GM21528 (cell line): ENCODE data around the gene RFX3.

Experiments used
- ATAC-seq: cut with Tn5 transposase; IDR thresholded peaks from one replicate; pipeline ENCODE4 v1.9.1; 2021; ENCODE audit warnings: mild to moderate bottlenecking, moderate library complexity; ENCODE audit not compliant: unreplicated experiment, low FRiP score

Gene RFX3

GRCh38 chr9:3296536-3296935 is 229.3 kb downstream of the RFX3 start:
- no peak for ATAC-seq

- no peak for ATAC-seq
These were observed 233.5 kb downstream of the RFX3 start for GRCh38 chr9:3292311-3292710.

- no peak for ATAC-seq
These were observed 235.5 kb downstream of the RFX3 start for GRCh38 chr9:3290231-3290840.

- no peak for ATAC-seq
These were observed 237.1 kb downstream of the RFX3 start for GRCh38 chr9:3288686-3289085.

- ATAC-seq, result no peak
These were observed 240.2 kb downstream of the RFX3 start for GRCh38 chr9:3285365-3286161.

GRCh38 chr9:3282365-3282764 is 243.4 kb downstream of the RFX3 start:
- ATAC-seq, result no peak

GRCh38 chr9:3281399-3281798 is 244.4 kb downstream of the RFX3 start:
- ATAC-seq, result no peak

- peak; percentile 60 for ATAC-seq
These were observed 248.6 kb downstream of the RFX3 start for GRCh38 chr9:3277200-3277599.

- no peak for ATAC-seq
These were observed 254.2 kb downstream of the RFX3 start for GRCh38 chr9:3271581-3271980.

GRCh38 chr9:3271157-3271556 is 254.6 kb downstream of the RFX3 start:
- no peak for ATAC-seq

GRCh38 chr9:3268223-3268622 is 257.6 kb downstream of the RFX3 start:
- ATAC-seq, result no peak

GRCh38 chr9:3263698-3264097 is 262.1 kb downstream of the RFX3 start:
- no peak for ATAC-seq

- no peak for ATAC-seq
These were observed 262.8 kb downstream of the RFX3 start for GRCh38 chr9:3262826-3263529.

GRCh38 chr9:3261484-3261883 is 264.3 kb downstream of the RFX3 start:
- no peak for ATAC-seq

- ATAC-seq, result no peak
These were observed 269.1 kb downstream of the RFX3 start for GRCh38 chr9:3256571-3257330.

- ATAC-seq, result no peak
These were observed 274.5 kb downstream of the RFX3 start for GRCh38 chr9:3251309-3251708.

- ATAC-seq, result no peak
These were observed 275.1 kb downstream of the RFX3 start for GRCh38 chr9:3250741-3251140.

- no peak for ATAC-seq
These were observed 278.6 kb downstream of the RFX3 start for GRCh38 chr9:3247211-3247610.

- no peak for ATAC-seq
These were observed 279.6 kb downstream of the RFX3 start for GRCh38 chr9:3246241-3246640.

GRCh38 chr9:3244963-3245653 is 280.7 kb downstream of the RFX3 start:
- ATAC-seq, result peak; percentile 58
